HG03097 (cell line): ENCODE data around the gene WDPCP.

ENCODE experiments used
- ATAC-seq: cut with Tn5 transposase; IDR thresholded peaks from one replicate; pipeline ENCODE4 v1.9.1; 2021; ENCODE audit not compliant: unreplicated experiment, low FRiP score

WDPCP gene

GRCh38 chr2:63544017-63544627, 44.2 kb downstream of the WDPCP start:
- ATAC-seq = no peak

GRCh38 chr2:63539416-63540162, 48.7 kb downstream of the WDPCP start:
- ATAC-seq = no peak

- no peak for ATAC-seq
Observed at GRCh38 chr2:63538390-63538789, 49.9 kb downstream of the WDPCP start.

GRCh38 chr2:63537306-63537705, 51.0 kb downstream of the WDPCP start:
- ATAC-seq = no peak

- no peak for ATAC-seq
Observed at GRCh38 chr2:63530704-63531279, 57.5 kb downstream of the WDPCP start.

GRCh38 chr2:63525905-63526304, 62.4 kb downstream of the WDPCP start:
- no peak for ATAC-seq

- no peak for ATAC-seq
Observed at GRCh38 chr2:63522950-63523349, 65.3 kb downstream of the WDPCP start.

- ATAC-seq = no peak
Observed at GRCh38 chr2:63520793-63521192, 67.5 kb downstream of the WDPCP start.

GRCh38 chr2:63514781-63515180, 73.5 kb downstream of the WDPCP start:
- no peak for ATAC-seq

- ATAC-seq = no peak
Observed at GRCh38 chr2:63514237-63514716, 74.0 kb downstream of the WDPCP start.

GRCh38 chr2:63506320-63506719, 82.0 kb downstream of the WDPCP start:
- ATAC-seq = no peak

- ATAC-seq = no peak
Observed at GRCh38 chr2:63503818-63504217, 84.5 kb downstream of the WDPCP start.

GRCh38 chr2:63500398-63500797, 87.9 kb downstream of the WDPCP start:
- no peak for ATAC-seq

GRCh38 chr2:63497576-63497975, 90.7 kb downstream of the WDPCP start:
- no peak for ATAC-seq

GRCh38 chr2:63494968-63495367, 93.3 kb downstream of the WDPCP start:
- ATAC-seq = no peak

- no peak for ATAC-seq
Observed at GRCh38 chr2:63494100-63494499, 94.2 kb downstream of the WDPCP start.

GRCh38 chr2:63488118-63488713, 100.1 kb downstream of the WDPCP start:
- ATAC-seq = no peak

- no peak for ATAC-seq
Observed at GRCh38 chr2:63486861-63487290, 101.4 kb downstream of the WDPCP start.

GRCh38 chr2:63484901-63485300, 103.4 kb downstream of the WDPCP start:
- ATAC-seq = no peak

- no peak for ATAC-seq
Observed at GRCh38 chr2:63484481-63484880, 103.8 kb downstream of the WDPCP start.

GRCh38 chr2:63477686-63478085, 110.6 kb downstream of the WDPCP start:
- ATAC-seq = no peak
